NCI-H345 (cell line): ENCODE results near the gene TLK2.

ENCODE experiments used
- DNase-seq: peaks from one replicate; lab custom pipeline; 2025; lab: John Stamatoyannopoulos, UW

TLK2 gene

GRCh38 chr17:62628831-62629555, 150.4 kb downstream of the TLK2 start:
- no peak for DNase-seq

GRCh38 chr17:62629556-62630364, 151.1 kb downstream of the TLK2 start:
- no peak for DNase-seq

- DNase-seq = no peak
These were observed 151.9 kb downstream of the TLK2 start for GRCh38 chr17:62630365-62631085.

- DNase-seq = no peak
These were observed 152.7 kb downstream of the TLK2 start for GRCh38 chr17:62631086-62631935.

- DNase-seq = no peak
These were observed 153.6 kb downstream of the TLK2 start for GRCh38 chr17:62631936-62632924.

GRCh38 chr17:62637809-62638208, 159.2 kb downstream of the TLK2 start:
- DNase-seq = no peak

- no peak for DNase-seq
These were observed 162.5 kb downstream of the TLK2 start for GRCh38 chr17:62641153-62641552.

- no peak for DNase-seq
These were observed 163.3 kb downstream of the TLK2 start for GRCh38 chr17:62641951-62642350.

- no peak for DNase-seq
These were observed 164.9 kb downstream of the TLK2 start for GRCh38 chr17:62643496-62643895.

GRCh38 chr17:62644487-62645173, 166.0 kb downstream of the TLK2 start:
- DNase-seq = peak; percentile 32

- DNase-seq = no peak
These were observed 169.8 kb downstream of the TLK2 start for GRCh38 chr17:62648251-62648955.

GRCh38 chr17:62648956-62649294, 170.3 kb downstream of the TLK2 start:
- DNase-seq = no peak

- DNase-seq = no peak
These were observed 170.9 kb downstream of the TLK2 start for GRCh38 chr17:62649570-62649969.

- no peak for DNase-seq
These were observed 172.0 kb downstream of the TLK2 start for GRCh38 chr17:62650587-62650986.

GRCh38 chr17:62652251-62653001, 173.8 kb downstream of the TLK2 start:
- peak; percentile 55 for DNase-seq

- DNase-seq = peak; percentile 86
These were observed 174.6 kb downstream of the TLK2 start for GRCh38 chr17:62653002-62653825.

GRCh38 chr17:62653826-62654761, 175.5 kb downstream of the TLK2 start:
- DNase-seq = no peak
